ENCODE data around the gene CD6.

Gene CD6

GRCh38 chr11:61002598-61002997 is 31.1 kb downstream of the CD6 start:
- H3K36me3 Mint-ChIP-seq, result peaks cover 24% of the 10 kb centered on the region
- no peaks in the 10 kb centered on the region for H3K27me3 Mint-ChIP-seq
- no peaks in the 10 kb centered on the region for H3K9me3 Mint-ChIP-seq
- peaks cover 86% of the 10 kb centered on the region for H3K4me1 Mint-ChIP-seq
- H3K4me3 Mint-ChIP-seq, result peak overlapping the region; percentile 30
- peak overlapping the region; percentile 93 for H3K27ac Mint-ChIP-seq

GRCh38 chr11:61004180-61004611 is 32.7 kb downstream of the CD6 start:
- H3K4me3 Mint-ChIP-seq, result peak overlapping the region; percentile 80
- no peaks in the 10 kb centered on the region for H3K27me3 Mint-ChIP-seq
- H3K36me3 Mint-ChIP-seq, result peaks cover 29% of the 10 kb centered on the region
- no peaks in the 10 kb centered on the region for H3K9me3 Mint-ChIP-seq
- peaks cover 82% of the 10 kb centered on the region for H3K4me1 Mint-ChIP-seq
- H3K27ac Mint-ChIP-seq, result peak overlapping the region; percentile 93

GRCh38 chr11:61004761-61005181 is 33.3 kb downstream of the CD6 start:
- Mint-ChIP-seq H3K36me3 (peaks cover 31% of the 10 kb centered on the region), H3K27me3 (no peaks in the 10 kb centered on the region), H3K4me1 (peaks cover 84% of the 10 kb centered on the region), H3K9me3 (no peaks in the 10 kb centered on the region), H3K4me3 (peak overlapping the region; percentile 80), H3K27ac (peak overlapping the region; percentile 93)

- Mint-ChIP-seq H3K9me3 (no peaks in the 10 kb centered on the region), H3K27ac (peak overlapping the region; percentile 90), H3K4me1 (peaks cover 84% of the 10 kb centered on the region), H3K27me3 (no peaks in the 10 kb centered on the region), H3K36me3 (peaks cover 26% of the 10 kb centered on the region), H3K4me3 (peak overlapping the region; percentile 55)
These were observed 36.0 kb downstream of the CD6 start for GRCh38 chr11:61007383-61007955.

- Mint-ChIP-seq H3K4me3 (peak overlapping the region; percentile 70), H3K36me3 (peaks cover 27% of the 10 kb centered on the region)
These were observed 36.7 kb downstream of the CD6 start for GRCh38 chr11:61007956-61008896.

GRCh38 chr11:61008971-61009370 is 37.5 kb downstream of the CD6 start:
- H3K4me1 Mint-ChIP-seq, result peaks cover 75% of the 10 kb centered on the region
- H3K36me3 Mint-ChIP-seq, result peaks cover 26% of the 10 kb centered on the region
- H3K27ac Mint-ChIP-seq, result peak overlapping the region; percentile 95
- H3K9me3 Mint-ChIP-seq, result no peaks in the 10 kb centered on the region
- H3K27me3 Mint-ChIP-seq, result no peaks in the 10 kb centered on the region
- H3K4me3 Mint-ChIP-seq, result no peak overlapping the region

More at GRCh38 chr11:61007956-61008896, 36.7 kb downstream of the CD6 start:
- Mint-ChIP-seq H3K27me3 (no peaks in the 10 kb centered on the region), H3K9me3 (no peaks in the 10 kb centered on the region), H3K27ac (peak overlapping the region; percentile 95), H3K4me1 (peaks cover 82% of the 10 kb centered on the region)

- peak overlapping the region; percentile 95 for H3K27ac Mint-ChIP-seq
- H3K9me3 Mint-ChIP-seq, result no peaks in the 10 kb centered on the region
- peaks cover 26% of the 10 kb centered on the region for H3K36me3 Mint-ChIP-seq
- H3K27me3 Mint-ChIP-seq, result no peaks in the 10 kb centered on the region
- H3K4me1 Mint-ChIP-seq, result peaks cover 69% of the 10 kb centered on the region
- peak overlapping the region; percentile 43 for H3K4me3 Mint-ChIP-seq
These were observed 38.2 kb downstream of the CD6 start for GRCh38 chr11:61009392-61010275.

- Mint-ChIP-seq H3K27me3 (no peaks in the 10 kb centered on the region), H3K9me3 (no peaks in the 10 kb centered on the region), H3K36me3 (peaks cover 28% of the 10 kb centered on the region), H3K4me3 (no peak overlapping the region), H3K4me1 (peaks cover 68% of the 10 kb centered on the region), H3K27ac (peak overlapping the region; percentile 95)
These were observed 39.2 kb downstream of the CD6 start for GRCh38 chr11:61010466-61011228.

- H3K4me1 Mint-ChIP-seq, result peaks cover 67% of the 10 kb centered on the region
- H3K27ac Mint-ChIP-seq, result peak overlapping the region; percentile 93
- H3K36me3 Mint-ChIP-seq, result peaks cover 29% of the 10 kb centered on the region
- H3K4me3 Mint-ChIP-seq, result no peak overlapping the region
- H3K27me3 Mint-ChIP-seq, result no peaks in the 10 kb centered on the region
- no peaks in the 10 kb centered on the region for H3K9me3 Mint-ChIP-seq
These were observed 39.9 kb downstream of the CD6 start for GRCh38 chr11:61011229-61011870.

GRCh38 chr11:61011950-61012736 is 40.7 kb downstream of the CD6 start:
- Mint-ChIP-seq H3K4me3 (no peak overlapping the region), H3K36me3 (peaks cover 26% of the 10 kb centered on the region), H3K27me3 (no peaks in the 10 kb centered on the region), H3K4me1 (peaks cover 59% of the 10 kb centered on the region), H3K27ac (peak overlapping the region; percentile 93), H3K9me3 (no peaks in the 10 kb centered on the region)

- peaks cover 28% of the 10 kb centered on the region for H3K36me3 Mint-ChIP-seq
- H3K9me3 Mint-ChIP-seq, result no peaks in the 10 kb centered on the region
- no peak overlapping the region for H3K4me3 Mint-ChIP-seq
- peaks cover 63% of the 10 kb centered on the region for H3K4me1 Mint-ChIP-seq
- no peaks in the 10 kb centered on the region for H3K27me3 Mint-ChIP-seq
- peak overlapping the region; percentile 93 for H3K27ac Mint-ChIP-seq
These were observed 41.3 kb downstream of the CD6 start for GRCh38 chr11:61012737-61013215.

GRCh38 chr11:61018059-61018458 is 46.6 kb downstream of the CD6 start:
- H3K36me3 Mint-ChIP-seq, result peaks cover 27% of the 10 kb centered on the region
- no peaks in the 10 kb centered on the region for H3K27me3 Mint-ChIP-seq
- H3K9me3 Mint-ChIP-seq, result no peaks in the 10 kb centered on the region
- H3K4me1 Mint-ChIP-seq, result peaks cover 66% of the 10 kb centered on the region
- peak overlapping the region; percentile 80 for H3K27ac Mint-ChIP-seq
- no peak overlapping the region for H3K4me3 Mint-ChIP-seq

GRCh38 chr11:61019037-61019831 is 47.8 kb downstream of the CD6 start:
- H3K27me3 Mint-ChIP-seq, result no peaks in the 10 kb centered on the region
- H3K9me3 Mint-ChIP-seq, result no peaks in the 10 kb centered on the region
- H3K4me1 Mint-ChIP-seq, result peaks cover 72% of the 10 kb centered on the region
- peaks cover 25% of the 10 kb centered on the region for H3K36me3 Mint-ChIP-seq
- H3K27ac Mint-ChIP-seq, result peak overlapping the region; percentile 80
- no peak overlapping the region for H3K4me3 Mint-ChIP-seq
